ENCODE results near the gene RALBP1. TPM values are rescaled to one million over a fixed set of nuclear protein-coding genes. Genes with fewer than 3 reads are reported as not detected.

RALBP1 gene
- total RNA-seq, 1 experiment from 2014 or later, result 70.0 TPM

DNA sequence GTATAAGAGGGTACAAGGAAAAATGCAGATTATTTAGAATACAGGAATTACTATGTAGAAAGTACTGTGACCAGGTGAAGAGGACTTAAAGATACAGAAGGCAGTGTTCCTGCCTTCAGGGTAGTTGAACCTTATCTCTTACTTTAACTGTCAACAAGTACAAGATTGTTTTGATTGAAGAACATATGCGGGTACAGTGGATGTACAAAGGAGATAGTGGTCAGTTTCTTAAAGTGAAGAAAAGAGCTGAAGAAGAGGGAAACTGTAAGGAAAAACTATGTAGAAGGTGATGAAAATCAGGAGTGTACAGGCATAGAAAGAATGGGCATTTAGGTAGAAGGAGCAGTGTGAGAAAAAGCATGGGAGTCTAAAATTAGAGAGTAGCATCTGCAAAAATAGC, 2.2 kb downstream of the RALBP1 start:
- in situ Hi-C loops (cut with HindIII; ENCODE audit: low pct_unique_long_range_greater_than_20kb, low sequenced_read_pairs) (no loop called here), intact Hi-C loops (cut with micrococcal nuclease; ENCODE audit: unreplicated experiment) (no loop called here)
- H3K4me3 ChIP-seq (ENCODE audit: low read depth in 2 of 2, low read length in 2 of 2), result peak overlapping the region in 1 of 2 experiments; percentile 93; a peak in 1 of 4 replicates
- CTCF ChIA-PET, result no interaction called here
- peak overlapping the region; percentile 87 for H3K27ac ChIP-seq (ENCODE audit: low read length)
- BruUV-seq (replicated peaks), result TSS peak; percentile 59
- TF ChIP-seq TCF7L2 (IDR thresholded peaks at IDR 0.05; ENCODE audit: low read depth, low read length), result no peak
- TF ChIP-seq SIN3A (IDR thresholded peaks at IDR 0.05; ENCODE audit: borderline replicate concordance, insufficient read depth, low read depth, low read length), result no peak
- TF ChIP-seq POLR2AphosphoS5 (IDR thresholded peaks at IDR 0.05; ENCODE audit: low read depth, low read length), result no peak
- TF ChIP-seq, protein P1, sequence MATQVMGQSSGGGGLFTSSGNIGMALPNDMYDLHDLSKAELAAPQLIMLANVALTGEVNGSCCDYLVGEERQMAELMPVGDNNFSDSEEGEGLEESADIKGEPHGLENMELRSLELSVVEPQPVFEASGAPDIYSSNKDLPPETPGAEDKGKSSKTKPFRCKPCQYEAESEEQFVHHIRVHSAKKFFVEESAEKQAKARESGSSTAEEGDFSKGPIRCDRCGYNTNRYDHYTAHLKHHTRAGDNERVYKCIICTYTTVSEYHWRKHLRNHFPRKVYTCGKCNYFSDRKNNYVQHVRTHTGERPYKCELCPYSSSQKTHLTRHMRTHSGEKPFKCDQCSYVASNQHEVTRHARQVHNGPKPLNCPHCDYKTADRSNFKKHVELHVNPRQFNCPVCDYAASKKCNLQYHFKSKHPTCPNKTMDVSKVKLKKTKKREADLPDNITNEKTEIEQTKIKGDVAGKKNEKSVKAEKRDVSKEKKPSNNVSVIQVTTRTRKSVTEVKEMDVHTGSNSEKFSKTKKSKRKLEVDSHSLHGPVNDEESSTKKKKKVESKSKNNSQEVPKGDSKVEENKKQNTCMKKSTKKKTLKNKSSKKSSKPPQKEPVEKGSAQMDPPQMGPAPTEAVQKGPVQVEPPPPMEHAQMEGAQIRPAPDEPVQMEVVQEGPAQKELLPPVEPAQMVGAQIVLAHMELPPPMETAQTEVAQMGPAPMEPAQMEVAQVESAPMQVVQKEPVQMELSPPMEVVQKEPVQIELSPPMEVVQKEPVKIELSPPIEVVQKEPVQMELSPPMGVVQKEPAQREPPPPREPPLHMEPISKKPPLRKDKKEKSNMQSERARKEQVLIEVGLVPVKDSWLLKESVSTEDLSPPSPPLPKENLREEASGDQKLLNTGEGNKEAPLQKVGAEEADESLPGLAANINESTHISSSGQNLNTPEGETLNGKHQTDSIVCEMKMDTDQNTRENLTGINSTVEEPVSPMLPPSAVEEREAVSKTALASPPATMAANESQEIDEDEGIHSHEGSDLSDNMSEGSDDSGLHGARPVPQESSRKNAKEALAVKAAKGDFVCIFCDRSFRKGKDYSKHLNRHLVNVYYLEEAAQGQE (IDR thresholded peaks at IDR 0.05; ENCODE audit: insufficient read depth in 1 of 2, low read depth in 2 of 2, low read length in 1 of 2), result no peak
- TF ChIP-seq, protein P2, sequence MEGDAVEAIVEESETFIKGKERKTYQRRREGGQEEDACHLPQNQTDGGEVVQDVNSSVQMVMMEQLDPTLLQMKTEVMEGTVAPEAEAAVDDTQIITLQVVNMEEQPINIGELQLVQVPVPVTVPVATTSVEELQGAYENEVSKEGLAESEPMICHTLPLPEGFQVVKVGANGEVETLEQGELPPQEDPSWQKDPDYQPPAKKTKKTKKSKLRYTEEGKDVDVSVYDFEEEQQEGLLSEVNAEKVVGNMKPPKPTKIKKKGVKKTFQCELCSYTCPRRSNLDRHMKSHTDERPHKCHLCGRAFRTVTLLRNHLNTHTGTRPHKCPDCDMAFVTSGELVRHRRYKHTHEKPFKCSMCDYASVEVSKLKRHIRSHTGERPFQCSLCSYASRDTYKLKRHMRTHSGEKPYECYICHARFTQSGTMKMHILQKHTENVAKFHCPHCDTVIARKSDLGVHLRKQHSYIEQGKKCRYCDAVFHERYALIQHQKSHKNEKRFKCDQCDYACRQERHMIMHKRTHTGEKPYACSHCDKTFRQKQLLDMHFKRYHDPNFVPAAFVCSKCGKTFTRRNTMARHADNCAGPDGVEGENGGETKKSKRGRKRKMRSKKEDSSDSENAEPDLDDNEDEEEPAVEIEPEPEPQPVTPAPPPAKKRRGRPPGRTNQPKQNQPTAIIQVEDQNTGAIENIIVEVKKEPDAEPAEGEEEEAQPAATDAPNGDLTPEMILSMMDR (IDR thresholded peaks at IDR 0.05), result no peak
- no peak for ATAC-seq
- H3K27me3 ChIP-seq (ENCODE audit: control insufficient read depth, insufficient read depth, low read length), result no peaks in the 10 kb centered on the region
- POLR2A ChIA-PET, result no interaction called here
- DNase-seq (ENCODE audit: low read depth, low spot score), result no peak
- no peaks in the 10 kb centered on the region for H3K9me3 ChIP-seq (ENCODE audit: control insufficient read depth, insufficient read depth, low read depth, low read length)
- H3K4me1 ChIP-seq (ENCODE audit: control insufficient read depth, insufficient read depth, low read length), result peaks cover 14% of the 10 kb centered on the region
- no peaks in the 10 kb centered on the region; the same call in 1 of the 2 replicates for H3K36me3 ChIP-seq (ENCODE audit: control insufficient read depth, insufficient read depth, low read length)

DNA sequence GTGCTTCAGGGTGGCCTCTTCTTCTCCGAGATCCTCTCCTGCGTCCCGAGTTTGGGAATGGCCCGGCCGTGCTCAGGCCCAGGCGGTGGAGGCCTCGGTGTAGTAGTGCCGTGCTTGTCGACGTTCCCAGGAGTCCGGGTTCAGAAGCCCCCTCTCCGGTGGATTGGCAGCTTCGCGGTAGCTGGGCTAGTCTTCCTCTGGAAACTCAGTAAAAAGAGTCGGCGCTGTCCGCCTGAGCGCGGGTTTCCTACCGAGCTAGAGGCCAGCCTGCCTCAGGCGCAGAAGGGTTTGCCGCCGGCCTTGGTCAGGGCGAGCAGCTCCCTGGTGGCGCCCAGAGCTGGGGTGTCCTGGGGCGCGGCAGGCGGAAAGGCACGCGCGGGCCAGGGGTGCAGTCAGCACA, 3.2 kb downstream of the RALBP1 start:
- H3K9me3 ChIP-seq (ENCODE audit: control insufficient read depth, insufficient read depth, low read depth, low read length), result no peaks in the 10 kb centered on the region
- no peak for ATAC-seq
- H3K27ac ChIP-seq (ENCODE audit: low read length), result no peak overlapping the region
- POLR2A ChIA-PET, result no interaction called here
- CTCF ChIA-PET, result no interaction called here
- DNase-seq (ENCODE audit: low read depth, low spot score), result no peak
- H3K27me3 ChIP-seq (ENCODE audit: control insufficient read depth, insufficient read depth, low read length), result no peaks in the 10 kb centered on the region
- peaks cover 14% of the 10 kb centered on the region for H3K4me1 ChIP-seq (ENCODE audit: control insufficient read depth, insufficient read depth, low read length)
- BruUV-seq (replicated peaks), result no TSS peak
- no peak overlapping the region for H3K4me3 ChIP-seq (ENCODE audit: low read depth in 2 of 2, low read length in 2 of 2)
- H3K36me3 ChIP-seq (ENCODE audit: control insufficient read depth, insufficient read depth, low read length), result no peaks in the 10 kb centered on the region; the same call in 1 of the 2 replicates
- in situ Hi-C loops (cut with HindIII; ENCODE audit: low pct_unique_long_range_greater_than_20kb, low sequenced_read_pairs) (no loop called here), intact Hi-C loops (cut with micrococcal nuclease; ENCODE audit: unreplicated experiment) (no loop called here)
- TF ChIP-seq SIN3A (IDR thresholded peaks at IDR 0.05; ENCODE audit: borderline replicate concordance, insufficient read depth, low read depth, low read length), result no peak
- TF ChIP-seq TCF7L2 (IDR thresholded peaks at IDR 0.05; ENCODE audit: low read depth, low read length), result no peak
- TF ChIP-seq, protein P1 (IDR thresholded peaks at IDR 0.05; ENCODE audit: insufficient read depth in 1 of 2, low read depth in 2 of 2, low read length in 1 of 2), result no peak
- TF ChIP-seq, protein P2 (IDR thresholded peaks at IDR 0.05), result no peak

All from Panc1 (cell line).